ENCODE results near the gene ASB14.
A peak's percentile ranks its signal among the peaks of the same experiment; 100 is the strongest.

Gene ASB14

DNA sequence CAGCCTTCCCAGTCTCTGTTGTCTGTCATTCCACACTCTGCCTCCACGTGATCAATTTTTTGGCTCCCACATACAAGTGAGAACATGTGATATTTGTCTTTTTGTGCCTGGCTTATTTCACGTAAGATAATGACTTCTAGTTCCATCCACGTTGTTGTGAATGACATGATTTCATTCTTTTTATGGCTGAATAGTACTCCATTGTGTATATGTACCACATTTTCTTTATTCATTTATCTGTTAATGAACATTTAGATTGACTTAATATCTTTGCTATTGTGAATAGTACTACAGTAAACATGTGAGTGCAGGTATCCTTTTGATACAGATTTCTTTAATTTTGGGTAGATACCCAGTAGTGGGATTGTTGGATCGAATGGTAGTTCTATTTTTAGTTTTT lies 31.4 kb downstream of the ASB14 start:
- TF ChIP-seq, protein P1, sequence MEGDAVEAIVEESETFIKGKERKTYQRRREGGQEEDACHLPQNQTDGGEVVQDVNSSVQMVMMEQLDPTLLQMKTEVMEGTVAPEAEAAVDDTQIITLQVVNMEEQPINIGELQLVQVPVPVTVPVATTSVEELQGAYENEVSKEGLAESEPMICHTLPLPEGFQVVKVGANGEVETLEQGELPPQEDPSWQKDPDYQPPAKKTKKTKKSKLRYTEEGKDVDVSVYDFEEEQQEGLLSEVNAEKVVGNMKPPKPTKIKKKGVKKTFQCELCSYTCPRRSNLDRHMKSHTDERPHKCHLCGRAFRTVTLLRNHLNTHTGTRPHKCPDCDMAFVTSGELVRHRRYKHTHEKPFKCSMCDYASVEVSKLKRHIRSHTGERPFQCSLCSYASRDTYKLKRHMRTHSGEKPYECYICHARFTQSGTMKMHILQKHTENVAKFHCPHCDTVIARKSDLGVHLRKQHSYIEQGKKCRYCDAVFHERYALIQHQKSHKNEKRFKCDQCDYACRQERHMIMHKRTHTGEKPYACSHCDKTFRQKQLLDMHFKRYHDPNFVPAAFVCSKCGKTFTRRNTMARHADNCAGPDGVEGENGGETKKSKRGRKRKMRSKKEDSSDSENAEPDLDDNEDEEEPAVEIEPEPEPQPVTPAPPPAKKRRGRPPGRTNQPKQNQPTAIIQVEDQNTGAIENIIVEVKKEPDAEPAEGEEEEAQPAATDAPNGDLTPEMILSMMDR (IDR thresholded peaks at IDR 0.05; ENCODE audit: control extremely low read depth, extremely low read depth, low read depth, missing control alignments), result no peak
- ChIA-PET POLR2A (no interaction called here), CTCF (no interaction called here)
- DNase-seq (ENCODE audit: extremely low spot score), result no peak

DNA sequence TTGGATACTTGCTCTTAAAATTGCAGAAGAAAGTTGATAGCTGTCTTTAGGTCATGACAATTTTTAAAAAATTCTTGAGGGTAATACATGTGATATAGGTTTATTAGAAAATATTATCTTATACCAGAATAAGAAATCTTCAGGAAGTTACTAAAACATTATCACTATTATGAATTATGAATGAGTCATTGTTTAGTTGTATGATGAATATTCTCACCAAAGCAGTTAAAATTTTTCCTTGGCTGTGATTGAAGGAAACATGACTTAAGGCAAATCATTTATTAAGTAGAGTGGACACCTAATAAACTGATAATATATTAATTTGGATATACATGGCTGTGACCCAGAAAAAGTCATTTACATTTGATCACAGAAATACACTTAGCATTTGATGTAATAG lies 34.8 kb downstream of the ASB14 start:
- ChIA-PET POLR2A (no interaction called here), CTCF (interaction anchor here (1.3 to 2.1 kb wide), 2 partner anchors 11 to 25 kb away, joined by 4 to 5 read pairs; no protein-coding TSS in a partner anchor)
- DNase-seq (ENCODE audit: extremely low spot score), result no peak
- TF ChIP-seq, protein P1 (IDR thresholded peaks at IDR 0.05; ENCODE audit: control extremely low read depth, extremely low read depth, low read depth, missing control alignments), result no peak

DNA sequence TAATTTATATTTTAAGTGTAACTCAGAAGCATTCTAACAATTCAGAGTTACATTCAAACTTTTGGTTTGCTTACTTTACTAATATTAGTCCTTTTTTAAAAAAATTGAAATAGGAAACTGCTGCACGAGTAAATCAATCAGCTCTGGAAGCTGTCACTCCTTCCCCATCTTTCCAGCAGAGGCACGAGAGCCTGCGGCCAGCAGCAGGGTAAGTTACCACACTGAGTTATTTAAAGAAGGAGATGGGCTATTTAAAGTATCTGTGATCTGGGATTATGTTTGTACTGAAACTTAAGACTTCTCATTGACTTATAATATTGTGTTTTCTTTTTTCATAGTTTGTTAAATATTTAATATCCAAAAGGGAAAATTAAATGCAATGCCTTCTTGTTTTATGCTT lies 35.6 kb downstream of the ASB14 start:
- POLR2A ChIA-PET, result no interaction called here
- TF ChIP-seq, protein P1 (IDR thresholded peaks at IDR 0.05; ENCODE audit: control extremely low read depth, extremely low read depth, low read depth, missing control alignments), result no peak
- DNase-seq (ENCODE audit: extremely low spot score), result no peak
- CTCF ChIA-PET, result interaction anchor here (0.9 to 1.3 kb wide), 2 partner anchors 26 to 87 kb away, joined by 3 to 4 read pairs; no protein-coding TSS in a partner anchor

DNA sequence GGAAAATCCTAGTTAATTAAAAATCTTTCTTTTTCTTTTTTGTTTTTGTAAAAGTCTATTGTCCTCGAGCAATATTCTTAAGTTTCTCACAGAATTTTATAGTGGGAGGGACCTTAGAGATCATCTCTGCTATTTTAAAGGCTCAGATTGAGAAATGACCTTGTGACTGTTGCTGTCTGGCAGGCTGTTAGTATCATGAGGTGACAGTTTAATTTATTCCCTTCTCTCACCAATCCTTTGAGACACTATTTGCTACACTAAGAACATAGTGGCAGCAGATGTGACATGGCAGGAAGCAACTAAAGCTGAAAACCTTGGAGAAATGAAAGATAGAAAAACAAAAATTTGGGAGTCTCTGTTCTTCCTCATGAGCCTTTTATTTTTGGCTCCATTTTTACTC lies 40.1 kb downstream of the ASB14 start:
- ChIA-PET POLR2A (no interaction called here), CTCF (no interaction called here)
- no peak for DNase-seq (ENCODE audit: extremely low spot score)
- TF ChIP-seq, protein P1 (IDR thresholded peaks at IDR 0.05; ENCODE audit: control extremely low read depth, extremely low read depth, low read depth, missing control alignments), result no peak

DNA sequence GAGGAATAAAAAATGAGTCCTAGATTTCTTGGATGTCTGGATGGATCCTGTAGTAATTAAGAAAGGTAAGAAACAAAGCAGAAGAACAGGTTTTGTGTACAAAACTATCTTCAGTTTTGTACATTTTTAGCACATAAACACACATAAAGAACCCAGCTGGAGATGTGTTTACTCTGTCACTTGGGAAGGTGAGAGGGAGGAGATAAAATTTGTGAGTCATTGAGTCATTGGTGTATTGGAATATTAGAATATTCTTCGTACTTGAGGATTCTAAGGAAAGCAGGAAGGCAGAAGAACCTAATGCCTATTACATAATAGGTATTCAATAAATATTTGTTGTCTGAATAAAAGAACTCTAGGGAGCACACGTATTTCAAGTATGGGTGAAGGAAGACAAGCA lies 47.5 kb downstream of the ASB14 start:
- ChIA-PET POLR2A (no interaction called here), CTCF (interaction anchor here (1.0 to 1.4 kb wide), 2 partner anchors 17 to 26 kb away, joined by 4 to 5 read pairs; partner anchors contain the start of gene APPL1)
- DNase-seq (ENCODE audit: extremely low spot score), result no peak
- TF ChIP-seq, protein P1 (IDR thresholded peaks at IDR 0.05; ENCODE audit: control extremely low read depth, extremely low read depth, low read depth, missing control alignments), result no peak

DNA sequence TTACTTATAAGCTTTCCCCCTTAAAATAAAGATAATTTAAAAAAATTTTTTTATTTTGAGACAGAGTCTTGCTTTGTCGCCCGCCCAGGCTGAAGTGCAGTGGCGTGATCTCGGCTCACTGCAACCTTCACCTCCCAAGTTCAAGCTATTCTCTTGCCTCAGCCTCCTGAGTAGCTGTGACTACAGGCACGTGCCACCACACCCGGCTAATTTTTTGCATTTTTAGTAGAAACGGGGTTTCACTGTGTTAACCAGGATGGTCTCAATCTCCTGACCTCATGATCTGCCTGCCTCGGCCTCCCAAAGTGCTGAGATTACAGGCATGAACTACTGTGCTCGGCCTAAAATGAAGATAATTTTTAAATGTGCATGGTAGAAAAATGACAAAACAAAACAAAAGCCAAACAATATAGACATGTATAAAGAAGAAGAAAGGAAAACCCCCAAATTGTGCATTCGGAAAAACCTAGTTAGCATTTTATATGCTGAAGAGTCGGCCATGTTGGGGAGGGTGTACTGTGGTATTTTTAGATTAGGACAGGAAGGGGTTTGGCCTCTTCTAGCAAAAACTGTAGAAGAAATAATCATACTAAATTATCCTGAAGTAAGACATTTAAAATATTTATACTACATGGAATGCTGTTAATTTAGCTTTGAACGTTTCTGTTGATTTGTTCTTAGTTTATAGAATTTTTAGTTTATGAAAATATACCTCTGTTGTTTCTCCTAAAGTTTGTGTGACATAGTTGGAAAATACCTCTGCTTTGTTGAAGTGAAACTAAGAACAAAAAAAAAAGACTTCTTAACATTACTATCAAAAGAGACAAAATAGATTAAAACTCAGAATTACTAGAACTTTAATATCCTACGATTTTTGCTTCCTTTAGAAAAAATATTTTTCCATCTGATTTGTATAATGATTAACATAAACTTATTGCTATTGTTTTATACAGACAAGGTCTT lies 57.6 kb downstream of the ASB14 start:
- ChIA-PET CTCF (interaction anchor here (1.1 to 2.4 kb wide), 4 partner anchors 12 to 56 kb away, joined by 3 to 11 read pairs (median 6); no protein-coding TSS in a partner anchor), POLR2A (no interaction called here)
- DNase-seq (ENCODE audit: extremely low spot score), result peak; percentile 42
- TF ChIP-seq, protein P1 (IDR thresholded peaks at IDR 0.05; ENCODE audit: control extremely low read depth, extremely low read depth, low read depth, missing control alignments), result no peak
